Testis (tissue), 2 donors: ENCODE results near the gene PLOD1.

Experiments
- POLR2A ChIP-seq: fragments of 450-650 bp; IDR thresholded peaks from one replicate; pipeline ENCODE4 v1.6.1; 2017; ENCODE audit warnings: antibody characterized with exemption, mild to moderate bottlenecking, moderate library complexity
- TF ChIP-seq, protein P1 (sequence below), 3 experiments: fragments of 450-650 bp in 2 of 3; fragments of 200-600 bp in 1 of 3; sonication (generic) in 1 of 3; IDR thresholded peaks; one replicate each; pipeline ENCODE4 v1.5.1; 2016 to 2019; ENCODE audit warnings: antibody characterized with exemption in 3 of 3, mild to moderate bottlenecking in 2 of 3, moderate library complexity in 1 of 3

DNA sequence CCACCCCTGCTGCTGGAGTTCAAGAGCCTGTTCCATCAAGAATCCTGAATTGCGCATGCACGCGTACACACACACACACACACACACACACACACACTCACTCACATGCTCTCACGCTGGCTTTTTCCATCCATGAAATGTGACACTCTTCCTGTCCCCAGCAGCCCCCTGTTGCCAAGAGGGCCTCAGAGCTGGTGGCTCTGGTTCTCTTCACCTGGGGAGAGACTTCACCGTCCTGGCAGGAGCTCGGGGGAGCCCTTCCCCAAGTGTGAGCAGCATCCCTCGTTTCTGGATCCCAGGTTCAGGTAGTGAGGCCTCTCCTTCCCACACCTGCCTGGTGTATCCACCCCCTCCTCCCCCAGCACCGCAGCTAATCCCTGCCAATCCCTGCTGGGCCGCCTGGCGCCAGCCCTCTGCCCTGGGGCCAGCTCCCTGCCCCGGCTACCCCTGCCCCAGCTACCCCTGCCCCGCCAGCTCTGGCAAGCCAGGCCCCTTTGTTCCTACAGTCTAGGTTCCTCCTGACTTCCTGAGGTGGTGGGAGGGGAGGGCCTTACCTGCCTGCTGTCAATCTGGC lies 9.9 kb downstream of the PLOD1 start:
- TF ChIP-seq, protein P1, sequence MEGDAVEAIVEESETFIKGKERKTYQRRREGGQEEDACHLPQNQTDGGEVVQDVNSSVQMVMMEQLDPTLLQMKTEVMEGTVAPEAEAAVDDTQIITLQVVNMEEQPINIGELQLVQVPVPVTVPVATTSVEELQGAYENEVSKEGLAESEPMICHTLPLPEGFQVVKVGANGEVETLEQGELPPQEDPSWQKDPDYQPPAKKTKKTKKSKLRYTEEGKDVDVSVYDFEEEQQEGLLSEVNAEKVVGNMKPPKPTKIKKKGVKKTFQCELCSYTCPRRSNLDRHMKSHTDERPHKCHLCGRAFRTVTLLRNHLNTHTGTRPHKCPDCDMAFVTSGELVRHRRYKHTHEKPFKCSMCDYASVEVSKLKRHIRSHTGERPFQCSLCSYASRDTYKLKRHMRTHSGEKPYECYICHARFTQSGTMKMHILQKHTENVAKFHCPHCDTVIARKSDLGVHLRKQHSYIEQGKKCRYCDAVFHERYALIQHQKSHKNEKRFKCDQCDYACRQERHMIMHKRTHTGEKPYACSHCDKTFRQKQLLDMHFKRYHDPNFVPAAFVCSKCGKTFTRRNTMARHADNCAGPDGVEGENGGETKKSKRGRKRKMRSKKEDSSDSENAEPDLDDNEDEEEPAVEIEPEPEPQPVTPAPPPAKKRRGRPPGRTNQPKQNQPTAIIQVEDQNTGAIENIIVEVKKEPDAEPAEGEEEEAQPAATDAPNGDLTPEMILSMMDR (IDR thresholded peaks at IDR 0.05), result no peak
- no peak for TF ChIP-seq POLR2A
